GM19455 (cell line): ENCODE measurements around the gene NID2.

Experiments
- ATAC-seq: cut with Tn5 transposase; IDR thresholded peaks from one replicate; pipeline ENCODE4 v1.9.1; 2021; ENCODE audit not compliant: unreplicated experiment

NID2 gene

GRCh38 chr14:52005625-52006024 lies 63.2 kb downstream of the NID2 start:
- ATAC-seq, result no peak

DNA sequence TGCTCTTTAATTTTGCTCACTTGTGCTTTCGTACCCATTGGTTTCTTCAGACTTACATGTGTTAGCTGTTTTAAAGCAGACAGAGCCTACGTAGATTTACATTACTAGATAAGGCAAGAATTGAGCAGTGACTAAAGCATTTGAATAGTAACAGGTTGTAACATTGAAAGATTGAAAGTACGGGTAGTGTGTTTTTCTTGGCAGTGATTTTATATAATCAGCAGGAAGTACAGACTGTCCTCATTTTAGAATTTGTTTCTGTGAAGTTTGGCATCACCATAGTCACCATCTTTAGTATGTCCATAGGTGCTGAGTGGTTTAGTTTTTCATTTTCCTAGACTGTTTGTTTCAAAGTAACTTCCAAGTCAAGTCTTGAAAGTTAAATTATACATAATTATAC lies 65.5 kb downstream of the NID2 start:
- ATAC-seq, result no peak

DNA sequence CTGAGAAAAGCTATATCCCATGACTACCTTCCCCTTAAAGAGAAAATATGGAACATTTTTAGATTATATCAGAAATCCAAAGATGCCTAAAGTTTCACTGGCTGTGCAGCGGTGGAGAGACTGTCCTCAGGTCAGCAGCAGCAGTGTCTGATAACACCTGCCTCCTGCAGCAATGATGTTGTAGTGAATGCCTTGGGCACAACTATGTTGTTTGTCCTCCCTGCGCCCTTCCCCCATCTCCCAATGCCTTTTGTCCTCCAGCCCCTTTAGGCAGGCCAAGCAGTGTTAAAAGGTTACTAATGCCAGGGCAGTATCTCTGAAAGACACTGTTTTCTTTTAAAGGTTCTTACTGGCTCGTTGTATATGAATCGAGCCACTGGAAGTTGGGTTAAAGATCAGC lies 66.3 kb downstream of the NID2 start:
- ATAC-seq, result no peak

- no peak for ATAC-seq
Measured at GRCh38 chr14:52000696-52001095, 68.2 kb downstream of the NID2 start.

- no peak for ATAC-seq
Measured at GRCh38 chr14:52000019-52000582, 68.8 kb downstream of the NID2 start.

DNA sequence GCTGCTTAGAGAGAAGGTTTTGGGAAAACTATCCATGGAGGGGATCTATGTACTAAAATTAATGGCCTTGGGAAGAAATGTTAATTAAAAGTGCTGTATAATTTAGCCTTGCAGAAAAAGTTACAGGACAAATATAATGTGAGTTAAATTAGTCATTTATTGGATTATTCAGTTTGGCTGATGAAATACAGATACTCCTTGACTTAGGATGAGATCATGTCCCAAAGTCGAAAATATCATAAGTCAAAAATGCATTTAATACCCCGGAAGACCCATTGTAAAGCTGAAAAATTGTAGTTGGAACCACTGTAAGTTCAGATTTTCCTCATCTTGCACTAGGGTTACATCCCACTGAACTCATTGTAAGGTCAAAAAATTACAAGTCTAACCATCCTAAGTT lies 69.8 kb downstream of the NID2 start:
- ATAC-seq, result no peak

DNA sequence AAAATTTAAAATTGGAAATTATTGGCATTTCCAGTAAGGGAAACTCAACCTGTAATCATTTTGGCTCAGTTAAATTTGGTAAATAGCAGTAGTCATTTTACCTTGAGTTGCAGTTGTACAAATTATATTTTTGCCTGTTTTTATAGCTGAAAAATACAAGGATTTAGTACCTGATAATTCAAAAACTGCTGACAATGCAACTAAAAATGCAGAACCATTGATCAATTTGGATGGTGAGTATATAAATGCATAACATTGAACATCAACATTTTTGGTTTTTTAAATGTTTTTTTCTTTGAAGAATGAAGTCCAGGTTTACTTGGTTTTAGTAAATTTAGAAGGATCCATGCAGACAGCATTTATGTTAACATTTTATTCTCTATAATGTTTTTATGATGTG lies 70.5 kb downstream of the NID2 start:
- no peak for ATAC-seq

GRCh38 chr14:51996148-51996746 lies 72.6 kb downstream of the NID2 start:
- ATAC-seq, result no peak

DNA sequence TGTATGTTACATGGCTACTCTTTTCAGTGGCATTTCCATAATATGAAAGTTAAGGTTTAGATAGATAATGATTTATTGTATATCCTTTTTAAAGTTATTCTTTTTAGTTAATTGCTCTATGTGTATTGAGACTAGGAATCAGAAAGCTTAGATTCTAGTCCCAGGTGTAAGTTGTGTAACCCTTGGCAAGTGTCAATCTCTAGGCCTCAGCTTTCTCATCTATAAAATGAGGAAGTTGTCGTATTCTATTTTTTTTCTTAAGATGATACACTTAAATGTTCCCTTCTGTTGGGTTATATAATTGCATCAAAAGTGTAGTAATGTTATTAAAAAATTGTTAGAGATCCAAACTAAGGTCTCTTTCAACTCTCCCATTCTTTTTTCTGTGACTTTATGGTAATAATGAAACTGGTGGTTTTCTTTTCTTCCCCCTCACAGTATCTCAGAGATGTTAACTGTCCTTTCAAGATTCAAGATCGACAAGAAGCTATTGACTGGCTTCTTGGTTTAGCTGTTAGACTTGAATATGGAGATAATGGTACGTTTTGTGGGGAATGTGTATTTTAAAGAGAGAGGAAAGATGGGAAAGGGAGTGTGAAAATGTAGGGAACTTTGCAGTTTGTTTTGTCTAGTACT lies 75.5 kb downstream of the NID2 start:
- no peak for ATAC-seq

GRCh38 chr14:51990488-51990887 lies 78.4 kb downstream of the NID2 start:
- no peak for ATAC-seq

- ATAC-seq, result peak; percentile 95
Measured at GRCh38 chr14:51989293-51990234, 79.3 kb downstream of the NID2 start, which contains the start of gene RTRAF. RTRAF (plus strand) TSS chr14:51989546; CDS start chr14:51989640, 94 bp downstream.

DNA sequence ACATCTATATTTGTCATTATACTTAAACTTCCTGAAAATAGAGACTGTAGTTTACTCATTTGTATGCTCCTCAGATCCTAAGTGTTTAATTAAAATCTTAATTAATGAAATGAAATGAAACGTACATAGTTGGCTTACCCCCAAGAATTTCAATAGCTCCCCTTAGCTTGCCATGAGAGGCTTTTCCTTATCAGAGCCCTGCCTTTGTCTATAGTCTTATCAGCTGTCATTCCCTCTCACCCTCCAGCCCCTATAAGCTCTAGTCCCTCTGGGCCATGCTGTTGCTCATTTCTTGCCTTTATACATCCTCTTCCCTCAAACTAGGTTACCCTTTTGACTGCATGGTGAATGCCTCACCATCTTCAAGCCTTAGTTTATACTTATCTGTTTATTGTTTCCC lies 80.6 kb downstream of the NID2 start:
- ATAC-seq, result no peak

DNA sequence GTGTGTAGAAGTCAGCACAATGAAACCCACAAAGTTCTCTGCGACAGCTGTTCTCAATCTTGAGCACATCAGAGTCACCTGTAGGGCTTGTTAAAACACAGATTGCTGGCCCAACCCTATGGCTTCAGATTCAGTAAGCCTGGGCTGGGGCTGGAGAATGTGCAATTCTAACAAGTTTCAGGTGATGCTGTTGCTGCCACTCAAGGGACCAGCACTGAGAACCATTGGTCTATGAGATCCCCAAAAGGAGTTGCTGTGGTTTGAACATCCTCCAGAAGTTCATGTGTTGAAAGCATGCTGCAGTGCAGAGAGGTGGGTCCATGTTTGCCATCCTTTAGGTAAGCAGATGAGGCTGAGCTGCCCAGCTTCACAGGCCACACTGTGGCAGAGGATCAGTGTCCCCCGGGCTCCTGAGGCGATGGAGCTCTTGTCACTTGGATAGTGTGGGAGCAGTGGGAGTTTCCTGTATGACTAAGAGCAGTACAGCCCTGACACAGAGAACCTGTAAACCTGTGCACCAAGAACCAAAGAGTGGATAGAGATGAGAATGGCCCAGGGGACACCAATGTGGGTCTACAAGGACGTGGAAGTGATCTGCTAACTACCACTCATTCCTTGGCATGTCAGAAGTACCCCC lies 87.5 kb downstream of the NID2 start:
- ATAC-seq, result peak; percentile 56

- no peak for ATAC-seq
Measured at GRCh38 chr14:51979088-51979709, 89.7 kb downstream of the NID2 start.

DNA sequence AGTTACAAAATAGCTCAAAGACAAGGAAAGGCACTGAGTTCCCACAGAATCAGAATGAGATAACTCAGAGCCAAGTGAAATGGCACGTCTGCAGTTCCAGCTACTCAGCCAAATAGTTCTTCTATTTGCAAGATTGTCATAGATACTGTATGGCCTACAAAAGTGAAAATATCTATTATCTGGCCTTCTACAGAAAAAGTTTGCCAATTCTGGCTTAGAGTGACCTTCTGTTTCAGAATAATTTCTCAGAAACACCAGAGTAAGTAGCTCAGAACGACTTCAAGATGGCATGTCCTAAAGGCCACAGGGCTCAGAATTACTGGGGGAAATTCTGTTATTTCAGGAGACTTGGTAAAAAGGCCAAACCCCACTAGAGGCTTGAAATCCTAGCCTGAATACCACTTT lies 90.2 kb downstream of the NID2 start:
- ATAC-seq, result no peak

DNA sequence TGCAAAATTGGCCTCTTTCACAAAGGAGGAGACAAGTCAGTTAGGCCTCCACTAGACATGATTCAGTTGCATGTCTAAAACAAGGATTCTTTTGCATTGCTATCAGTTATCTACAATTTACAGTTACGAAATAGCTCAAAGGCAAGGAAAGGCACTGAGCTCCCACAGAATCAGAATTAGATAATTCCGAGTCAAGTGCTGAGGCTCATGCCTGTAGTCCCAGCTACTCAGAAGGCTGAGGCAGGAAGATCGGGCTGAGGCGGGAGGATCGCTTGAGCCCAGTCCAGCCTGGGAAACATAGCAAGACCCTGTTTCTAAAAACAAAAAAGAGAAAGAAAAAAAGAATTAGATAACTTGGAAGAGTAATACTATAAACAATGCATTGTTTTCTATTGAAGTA lies 91.8 kb downstream of the NID2 start:
- ATAC-seq, result no peak

DNA sequence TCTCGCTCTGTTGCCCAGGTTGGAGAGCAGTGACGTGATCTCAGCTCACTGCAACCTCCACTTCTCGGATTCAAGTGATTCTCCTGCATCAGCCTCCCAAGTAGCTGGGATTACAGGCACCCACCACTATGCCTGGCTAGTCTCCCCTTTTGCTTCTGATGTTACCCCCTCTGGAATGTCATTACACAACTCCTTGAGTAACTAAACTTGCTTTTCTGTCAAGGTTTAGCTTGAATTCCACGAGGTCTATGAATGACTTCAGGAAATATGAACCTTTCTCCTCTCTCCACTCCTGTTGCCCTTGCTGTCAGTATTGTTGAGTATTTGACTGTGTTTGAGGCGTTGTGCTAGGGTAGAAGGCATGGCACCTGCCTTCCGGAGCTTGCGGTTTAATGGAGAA lies 96.3 kb downstream of the NID2 start:
- ATAC-seq, result no peak

DNA sequence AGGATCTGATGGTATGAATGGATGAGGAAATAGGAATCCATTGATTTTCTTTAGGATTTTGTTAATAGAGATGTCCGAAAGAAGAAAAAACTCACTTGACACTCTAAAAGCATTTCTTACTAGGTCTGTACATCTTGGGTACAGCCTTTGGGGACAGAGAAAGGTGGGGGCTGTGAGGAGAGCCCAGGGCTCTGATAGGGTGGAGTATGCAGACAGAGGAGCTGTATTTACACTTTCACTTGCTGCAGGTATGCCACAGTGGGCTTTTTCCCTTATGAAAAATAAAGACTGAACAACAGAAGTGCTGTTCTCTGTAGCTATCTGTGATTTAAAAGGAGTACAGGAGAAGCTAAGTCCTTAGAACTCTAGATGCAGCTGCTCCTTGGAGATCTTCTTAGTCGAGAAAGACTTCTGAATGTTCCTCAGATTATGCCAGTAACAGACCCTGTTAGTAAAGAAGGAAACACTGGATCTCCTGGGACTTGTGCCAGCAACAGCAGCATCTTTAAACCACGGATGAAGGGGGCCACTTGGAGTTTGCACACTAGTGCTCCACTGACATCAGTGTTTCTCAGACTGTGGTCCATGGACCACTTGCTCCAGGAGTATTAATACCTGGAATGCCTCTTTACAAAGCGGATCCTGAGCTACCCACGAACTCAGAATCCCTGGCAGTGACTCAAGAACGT lies 98.9 kb downstream of the NID2 start:
- ATAC-seq, result no peak

- no peak for ATAC-seq
Measured at GRCh38 chr14:51967521-51967920, 101.3 kb downstream of the NID2 start.

DNA sequence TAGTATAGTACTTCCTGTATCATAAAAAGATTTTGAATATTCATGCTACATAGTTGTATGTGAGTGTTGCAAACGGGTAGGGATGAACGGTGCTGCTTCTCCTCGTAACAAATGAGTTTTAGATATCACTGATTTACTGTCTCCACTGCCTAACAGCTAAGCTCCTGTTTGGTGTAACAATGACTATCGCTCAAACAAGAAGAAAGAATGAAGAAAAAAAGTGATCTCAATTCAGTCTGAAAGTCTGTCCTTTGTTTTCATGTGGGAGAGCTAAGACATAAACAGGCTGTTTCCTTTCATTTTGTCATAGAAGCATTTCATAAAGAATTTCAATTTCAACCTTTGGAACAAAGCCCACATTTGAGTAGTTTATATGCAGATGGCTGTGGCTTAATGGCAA lies 105.6 kb downstream of the NID2 start:
- no peak for ATAC-seq
